Measurements from ENCODE around the gene ENTHD1.

Gene ENTHD1

DNA sequence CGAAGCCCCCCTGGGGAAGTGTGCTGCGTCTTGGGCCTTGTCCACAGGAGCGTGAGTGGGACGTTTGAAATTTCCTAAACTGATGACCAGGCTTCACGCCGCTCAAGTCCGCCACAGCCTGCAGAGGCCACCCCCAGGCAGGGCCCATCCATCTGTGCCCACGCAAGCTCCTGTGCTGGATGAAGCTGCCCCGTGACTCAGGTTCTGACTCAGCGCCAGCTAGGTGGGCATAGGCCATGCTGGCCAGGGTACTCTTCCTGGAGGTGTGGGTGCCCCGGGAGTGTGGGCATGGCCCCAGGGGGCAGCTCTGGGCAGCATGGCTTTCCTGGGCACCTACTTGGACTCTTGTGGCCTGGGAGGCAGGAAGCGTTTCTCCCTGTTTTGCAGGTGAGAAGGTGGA is 188.2 kb downstream of the ENTHD1 start:
- no peak for TF ChIP-seq CTCF (IDR thresholded peaks at IDR 0.05; ENCODE audit: borderline replicate concordance, insufficient read depth, low read depth, low read length)

GRCh38 chr22:39703928-39704639 is 189.5 kb downstream of the ENTHD1 start:
- H3K4me3 ChIP-seq (ENCODE audit: low read depth, low read length) = no peak overlapping the region
- no peak for TF ChIP-seq CTCF (IDR thresholded peaks at IDR 0.05; ENCODE audit: borderline replicate concordance, insufficient read depth, low read depth, low read length)

More for the DNA sequence above, 188.2 kb downstream of the ENTHD1 start:
- H3K4me3 ChIP-seq (ENCODE audit: low read depth, low read length) = no peak overlapping the region

DNA sequence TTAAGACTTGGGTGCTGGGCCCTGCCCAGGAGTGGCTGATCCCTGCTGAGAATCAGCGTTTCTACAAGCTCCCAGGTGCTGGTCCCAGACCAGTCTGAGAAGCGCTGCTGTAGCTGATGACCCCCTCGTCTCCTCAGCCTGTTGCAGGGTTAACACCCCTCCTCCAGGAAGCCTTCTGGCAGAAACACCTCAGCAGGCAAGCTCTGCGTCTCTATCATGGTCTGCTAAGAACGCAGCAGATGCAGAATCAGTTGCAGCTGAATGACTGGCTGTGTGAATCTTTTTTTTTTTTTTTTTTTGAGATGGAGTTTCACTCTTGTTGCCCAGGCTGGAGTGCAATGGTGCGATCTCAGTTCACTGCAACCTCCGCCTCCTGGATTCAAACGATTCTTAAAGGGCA is 190.5 kb downstream of the ENTHD1 start:
- no peak for TF ChIP-seq CTCF (IDR thresholded peaks at IDR 0.05; ENCODE audit: borderline replicate concordance, insufficient read depth, low read depth, low read length)
- no peak overlapping the region for H3K4me3 ChIP-seq (ENCODE audit: low read depth, low read length)

DNA sequence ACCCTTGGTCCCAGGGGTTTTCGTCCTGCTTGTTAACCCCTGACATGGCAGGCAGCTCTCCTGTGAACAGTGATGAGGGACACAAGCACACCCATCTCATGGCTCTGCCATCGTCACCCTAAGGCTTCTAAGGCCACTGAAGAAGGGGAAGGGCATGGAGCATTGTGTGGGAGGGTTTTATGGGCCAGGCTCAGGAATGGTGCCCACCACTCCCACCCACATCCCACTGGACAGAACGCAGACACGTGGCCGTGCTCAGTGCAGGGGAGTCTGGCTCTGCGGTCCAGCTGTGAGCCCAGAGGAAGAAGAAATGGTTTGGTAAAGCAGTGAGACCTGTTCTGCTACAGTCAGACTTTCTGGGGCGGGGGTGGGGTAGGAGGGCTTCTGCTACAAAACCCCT is 193.0 kb downstream of the ENTHD1 start:
- TF ChIP-seq CTCF (IDR thresholded peaks at IDR 0.05; ENCODE audit: borderline replicate concordance, insufficient read depth, low read depth, low read length) = no peak
- H3K4me3 ChIP-seq (ENCODE audit: low read depth, low read length) = no peak overlapping the region

- H3K4me3 ChIP-seq (ENCODE audit: low read depth, low read length) = no peak overlapping the region
- TF ChIP-seq CTCF (IDR thresholded peaks at IDR 0.05; ENCODE audit: borderline replicate concordance, insufficient read depth, low read depth, low read length) = no peak
These were observed 193.8 kb downstream of the ENTHD1 start for GRCh38 chr22:39699631-39700360.

- H3K4me3 ChIP-seq (ENCODE audit: low read depth, low read length) = no peak overlapping the region
- TF ChIP-seq CTCF (IDR thresholded peaks at IDR 0.05; ENCODE audit: borderline replicate concordance, insufficient read depth, low read depth, low read length) = no peak
These were observed 195.7 kb downstream of the ENTHD1 start for GRCh38 chr22:39697790-39698430.
